Heart left ventricle (tissue), 16 donors: ENCODE results near the gene GALNT18. TPM values are rescaled to one million over a fixed set of nuclear protein-coding genes. Genes with fewer than 3 reads are reported as not detected.

Experiments used
- ATAC-seq, 4 donors: fragments of 200-7000 bp; cut with Tn5 transposase; one replicate each; pipeline ENCODE4 v1.9.1; 2020 to 2022; ENCODE audit warnings: moderate library complexity in 4 of 4, mild to moderate bottlenecking in 3 of 4, moderate number of reproducible peaks in 1 of 4
- DNase-seq, 5 donors: peaks; one replicate each; pipeline ENCODE4 v3.0.0-alpha.2; 2020
- H3K27ac ChIP-seq, 12 donors: fragments of 200-600 bp; sonication (generic) in 4 of 12; one replicate each; pipeline versions ENCODE4 v1.5.0 to v1.8.0; 2016 to 2022; ENCODE audit warnings: mild to moderate bottlenecking in 2 of 12
- H3K27me3 ChIP-seq, 9 donors: fragments of 200-600 bp; sonication (generic) in 2 of 9; one replicate each; pipeline versions ENCODE4 v1.5.1 to v1.8.0; 2016 to 2022; ENCODE audit warnings: mild to moderate bottlenecking in 3 of 9
- H3K36me3 ChIP-seq, 9 donors: fragments of 200-600 bp; sonication (generic) in 2 of 9; one replicate each; pipeline versions ENCODE4 v1.5.0 to v1.8.0; 2018 to 2022; ENCODE audit warnings: mild to moderate bottlenecking in 2 of 9
- H3K4me1 ChIP-seq, 12 donors: fragments of 200-600 bp; sonication (generic) in 4 of 12; one replicate each; pipeline versions ENCODE4 v1.5.0 to v1.8.0; 2016 to 2022; ENCODE audit warnings: mild to moderate bottlenecking in 3 of 12
- H3K4me3 ChIP-seq, 12 donors: fragments of 200-600 bp; sonication (generic) in 4 of 12; one replicate each; pipeline versions ENCODE4 v1.5.0 to v1.8.0; 2017 to 2022; ENCODE audit warnings: mild to moderate bottlenecking in 9 of 12, moderate library complexity in 4 of 12
- H3K9me3 ChIP-seq, 12 donors: fragments of 200-600 bp; sonication (generic) in 4 of 12; one replicate each; pipeline versions ENCODE4 v1.5.0 to v1.8.0; 2016 to 2022; ENCODE audit warnings: mild to moderate bottlenecking in 1 of 12
- CTCF ChIP-seq, 12 donors: fragments of 200-600 bp; sonication (generic) in 4 of 12; IDR thresholded peaks; one replicate each; pipeline versions ENCODE4 v1.5.0 to v1.8.0; 2018 to 2022; ENCODE audit warnings: antibody characterized with exemption in 12 of 12, mild to moderate bottlenecking in 5 of 12
- POLR2A ChIP-seq, 2 donors: fragments of 450-650 bp; IDR thresholded peaks; one replicate each; pipeline ENCODE4 v1.6.1; 2017; ENCODE audit warnings: antibody characterized with exemption in 2 of 2, mild to moderate bottlenecking in 2 of 2, moderate library complexity in 2 of 2
- WGBS, 4 donors: extraction: QIAGEN DNeasy Blood & Tissue Kit in 2 of 4; methylation state at CpG; one replicate each; pipeline versions ENCODE4 v1.1.5 to v1.1.7; 2013 to 2018; 5-methylcytosine and 5-hydroxymethylcytosine counted together
- intact Hi-C, 10 donors: fragments of 100-400 bp; cut with DNase I; formaldehyde crosslinking; loops; one replicate each; pipeline versions ENCODE4 v1.11.1 to v1.14.2; 2022
- polyA plus RNA-seq, 2 donors: library from polyadenylated mRNA; stranded (reverse); fragments of 200-250 nt; gene quantifications; one replicate each; pipeline ENCODE4 v1.2.3, GENCODE V29; 2013
- total RNA-seq, 9 donors: library from RNA; depleted of rRNA in 2 of 9; stranded (reverse); fragments of >200 nt in 2 of 9; fragmentation: NEBNext Ultra II Directional in 3 of 9; extraction: Animal tissue kit (Norgen Biotek cat#: 25700) in 3 of 9; gene quantifications; one replicate each; pipeline versions ENCODE4 v1.1.0 to v1.2.4, GENCODE V29; 2016 to 2023
- donor health status: ischemic (EF 13 %, LVEDD 7.1; RV severe dilation, severe dysfunction).
- donor health status: healthy with polysubstance abuse.
- donor health status: DM: no; HTN: yes; CAD: no.
- donor health status: DM: no; HTN: no; CAD: no.
- donor health status: ischemic (EF 25% LVEDD 6.9; RV normal size, moderate dysfunction).
- donor health status: ischemic (EF 25% LVEDD 5.7; RV mildly dilated, moderate dysfunction).
- donor health status: healthy.
- donor health status: DM: yes; HTN: yes; CAD: no.
- donor health status: ischemic (EF 35%, LVEDD 5.7; RV mildly dilated, moderate dysfunction).
- donor health status: nonischemic (EF 11% LVEDD 7.7; RV severe dilation, severe dysfunction).
- donor health status: DM: yes; HTN: yes; CAD: no.
- donor health status: PGD.
- donor health status: ischemic (EF 29% LVEDD 5.4; RV normal size, mild dysfunction).
- donor health status: nonischemic (EF 23%, LVEDD 6.1; RV moderate dilation, normal function).

Gene GALNT18
- total and polyA plus RNA-seq, 11 donors, result 9.0 to 31.8 (median 17.3) TPM

GRCh38 chr11:11407065-11407762 is 214.6 kb downstream of the GALNT18 start:
- no peaks in the 10 kb centered on the region for H3K9me3 ChIP-seq
- intact Hi-C loops, result loop anchor here in 8 of 10 donors (2.0 to 10.0 kb wide), 10 partner anchors 120 to 382 kb away; partner anchors contain the start of gene GALNT18 (in 5 of the 8)
- WGBS, 4 donors, result 15 to 30% (median 25%) methylated on average over 7 to 9 of the region's 9 CpGs
- no peaks in the 10 kb centered on the region for H3K36me3 ChIP-seq
- DNase-seq (peak in 3 of 5 donors; percentile 46 to 66 (median 59)), ATAC-seq (peak; percentile 66 to 79 (median 74))
- no peak overlapping the region for H3K4me3 ChIP-seq
- H3K4me1 ChIP-seq, result peaks cover 0 to 82% (median 41%) of the 10 kb centered on the region in 12 donors
- H3K27me3 ChIP-seq, result peaks cover 0 to 5% (median 0%) of the 10 kb centered on the region in 9 donors
- TF ChIP-seq POLR2A (IDR thresholded peaks at IDR 0.05), result no peak
- peak in 7 of 12 donors; percentile 13 to 56 (median 45) for TF ChIP-seq CTCF (IDR thresholded peaks at IDR 0.05)
- H3K27ac ChIP-seq, result peak overlapping the region; percentile 2 to 88 (median 55)

- TF ChIP-seq POLR2A (IDR thresholded peaks at IDR 0.05), result no peak
- TF ChIP-seq CTCF (IDR thresholded peaks at IDR 0.05), result no peak
- WGBS, 4 donors, result 57 to 76% (median 66%) methylated on average over 3 of the region's 3 CpGs
- peaks cover 0 to 5% (median 0%) of the 10 kb centered on the region in 9 donors for H3K27me3 ChIP-seq
- peak in 2 of 4 donors; percentile 8 to 15 for ATAC-seq
- no peaks in the 10 kb centered on the region for H3K36me3 ChIP-seq
- H3K4me3 ChIP-seq, result no peak overlapping the region
- H3K4me1 ChIP-seq, result peaks cover 0 to 83% (median 41%) of the 10 kb centered on the region in 12 donors
- DNase-seq, result no peak
- H3K9me3 ChIP-seq, result no peaks in the 10 kb centered on the region
- H3K27ac ChIP-seq, result peak overlapping the region in 10 of 12 donors; percentile 5 to 88 (median 70)
- intact Hi-C loops, result loop anchor here in 8 of 10 donors (2.0 to 10.0 kb wide), 10 partner anchors 121 to 382 kb away; partner anchors contain the start of gene GALNT18 (in 5 of the 8)
These were observed 215.2 kb downstream of the GALNT18 start for GRCh38 chr11:11406652-11407051.

DNA sequence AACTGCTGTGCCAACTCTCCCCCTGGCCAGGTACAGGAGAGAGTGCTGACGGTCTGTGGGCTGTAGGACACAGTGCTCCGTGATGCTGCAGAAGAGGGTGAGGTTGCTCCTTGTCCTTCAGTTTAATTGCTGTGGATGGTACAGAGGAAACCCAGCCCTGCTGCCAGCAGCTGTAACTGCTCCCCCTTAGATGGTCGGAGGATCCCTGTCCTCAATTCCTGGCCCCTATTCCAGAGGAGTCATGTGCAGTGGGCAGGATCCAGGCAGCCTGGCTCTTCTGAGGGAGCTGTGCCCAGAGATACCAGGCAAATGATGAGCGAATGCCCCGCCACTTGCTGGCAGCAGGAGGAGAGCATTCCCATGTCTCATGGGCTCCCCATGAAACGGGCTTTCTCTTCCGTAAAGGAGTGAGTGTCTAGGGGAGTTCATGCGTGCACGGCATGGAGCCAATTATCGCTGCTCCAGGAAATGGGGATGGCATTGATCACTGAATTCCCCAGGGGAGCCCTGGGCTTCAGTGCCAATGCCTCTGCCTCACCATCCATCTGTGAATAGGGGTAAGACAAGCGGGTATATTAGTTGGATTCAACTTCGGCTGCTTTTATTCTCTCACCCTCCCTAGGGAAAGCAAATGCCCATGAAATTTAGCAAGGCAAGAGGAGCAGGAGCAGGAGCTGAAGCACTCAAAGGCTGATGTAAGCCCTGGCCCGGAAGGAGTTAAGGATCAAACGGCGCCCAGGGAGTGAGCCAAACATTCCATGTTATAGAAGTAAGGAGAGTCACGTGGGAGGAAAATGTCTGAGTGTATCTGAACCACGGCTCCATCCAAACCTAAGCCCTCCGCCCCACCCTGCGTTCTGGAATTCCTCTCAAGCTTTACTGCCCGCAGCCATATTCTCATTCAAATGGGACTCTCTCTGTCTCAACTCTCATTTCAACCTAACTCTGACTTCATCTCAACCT is 217.8 kb downstream of the GALNT18 start:
- Histone ChIP-seq H3K27ac (peak overlapping the region in 4 of 12 donors; percentile 8 to 88 (median 54)), H3K36me3 (no peaks in the 10 kb centered on the region), H3K4me1 (peaks cover 0 to 65% (median 29%) of the 10 kb centered on the region in 12 donors), H3K9me3 (no peaks in the 10 kb centered on the region), H3K27me3 (peaks cover 0 to 5% (median 0%) of the 10 kb centered on the region in 9 donors), H3K4me3 (no peak overlapping the region)
- intact Hi-C loops, result loop anchor here in 7 of 10 donors (5.0 to 10.0 kb wide), 6 partner anchors 131 to 381 kb away; partner anchors contain the start of gene GALNT18 (in 2 of the 7)
- TF ChIP-seq CTCF (IDR thresholded peaks at IDR 0.05) (peak in 1 of 12 donors; percentile 10), POLR2A (IDR thresholded peaks at IDR 0.05) (no peak)
- peak in 3 of 5 donors; percentile 49 to 61 (median 51) for DNase-seq
- peak; percentile 13 to 53 (median 29) for ATAC-seq
- WGBS, 4 donors, result 53 to 59% (median 58%) methylated on average over 16 to 20 of the region's 20 CpGs
